Upper lobe of right lung (tissue), 1 donor: Measurements from ENCODE around the gene TBCB. TPM values are rescaled to one million over a fixed set of nuclear protein-coding genes. Genes with fewer than 3 reads are reported as not detected.

ENCODE experiments used
- ATAC-seq: fragments of 200-7000 bp; cut with Tn5 transposase; one replicate; pipeline ENCODE4 v1.9.1; 2020; ENCODE audit warnings: mild to moderate bottlenecking, moderate library complexity
- DNase-seq: peaks from one replicate; pipeline ENCODE4 v3.0.0-alpha.2; 2020
- H3K27ac ChIP-seq: fragments of 200-600 bp; one replicate; pipeline ENCODE4 v1.8.0; 2022
- H3K27me3 ChIP-seq: fragments of 200-600 bp; one replicate; pipeline ENCODE4 v1.8.0; 2022; ENCODE audit warnings: mild to moderate bottlenecking
- H3K36me3 ChIP-seq: fragments of 200-600 bp; one replicate; pipeline ENCODE4 v1.8.0; 2022
- H3K4me1 ChIP-seq: fragments of 200-600 bp; one replicate; pipeline ENCODE4 v1.8.0; 2022
- H3K4me3 ChIP-seq: fragments of 200-600 bp; one replicate; pipeline ENCODE4 v1.8.0; 2022; ENCODE audit warnings: mild to moderate bottlenecking
- H3K9me3 ChIP-seq: fragments of 200-600 bp; one replicate; pipeline ENCODE4 v1.8.0; 2022
- intact Hi-C: fragments of 100-400 bp; cut with DNase I; formaldehyde crosslinking; loops from one replicate; pipeline ENCODE4 v1.11.0; 2022
- total RNA-seq: library from RNA; stranded (reverse); fragmentation: NEBNext Ultra II Directional; extraction: Animal tissue kit (Norgen Biotek cat#: 25700); gene quantifications from one replicate; pipeline ENCODE4 v1.2.1, GENCODE V29; 2021
- TF ChIP-seq, protein P1 (sequence below): fragments of 200-600 bp; IDR thresholded peaks from one replicate; pipeline ENCODE4 v1.8.0; 2022; ENCODE audit warnings: antibody characterized with exemption
- donor health status: DM: no; HTN: yes; CAD: no; lungs with severe emphysema.

The TBCB gene
- total RNA-seq, 1 donor from 2014 or later = 82.2 TPM

DNA sequence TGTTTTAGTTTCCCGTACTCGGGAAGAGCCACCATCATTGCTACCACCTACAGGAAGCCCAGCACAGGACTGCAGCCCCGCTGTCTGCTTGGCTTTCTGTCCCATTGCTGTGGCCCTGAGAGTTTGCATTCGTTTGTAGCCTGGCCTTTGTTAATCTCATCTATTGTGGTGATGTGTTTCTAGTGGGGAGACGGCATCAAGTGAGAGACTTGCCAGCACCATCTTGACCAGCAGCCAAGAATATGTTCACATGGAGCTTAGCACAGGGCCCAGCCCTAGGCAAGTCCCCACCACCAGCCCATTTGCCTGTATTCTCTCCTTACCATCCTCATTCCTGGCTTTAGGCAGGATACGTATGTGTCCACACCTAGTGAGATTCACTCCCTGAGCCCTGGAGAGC, 21.6 kb upstream of the TBCB start:
- Histone ChIP-seq H3K27ac (no peak overlapping the region), H3K9me3 (no peaks in the 10 kb centered on the region), H3K4me3 (no peak overlapping the region), H3K4me1 (no peaks in the 10 kb centered on the region), H3K27me3 (no peaks in the 10 kb centered on the region), H3K36me3 (no peaks in the 10 kb centered on the region)
- DNase-seq (no peak), ATAC-seq (no peak)
- intact Hi-C loops = no loop called here
- TF ChIP-seq, protein P1, sequence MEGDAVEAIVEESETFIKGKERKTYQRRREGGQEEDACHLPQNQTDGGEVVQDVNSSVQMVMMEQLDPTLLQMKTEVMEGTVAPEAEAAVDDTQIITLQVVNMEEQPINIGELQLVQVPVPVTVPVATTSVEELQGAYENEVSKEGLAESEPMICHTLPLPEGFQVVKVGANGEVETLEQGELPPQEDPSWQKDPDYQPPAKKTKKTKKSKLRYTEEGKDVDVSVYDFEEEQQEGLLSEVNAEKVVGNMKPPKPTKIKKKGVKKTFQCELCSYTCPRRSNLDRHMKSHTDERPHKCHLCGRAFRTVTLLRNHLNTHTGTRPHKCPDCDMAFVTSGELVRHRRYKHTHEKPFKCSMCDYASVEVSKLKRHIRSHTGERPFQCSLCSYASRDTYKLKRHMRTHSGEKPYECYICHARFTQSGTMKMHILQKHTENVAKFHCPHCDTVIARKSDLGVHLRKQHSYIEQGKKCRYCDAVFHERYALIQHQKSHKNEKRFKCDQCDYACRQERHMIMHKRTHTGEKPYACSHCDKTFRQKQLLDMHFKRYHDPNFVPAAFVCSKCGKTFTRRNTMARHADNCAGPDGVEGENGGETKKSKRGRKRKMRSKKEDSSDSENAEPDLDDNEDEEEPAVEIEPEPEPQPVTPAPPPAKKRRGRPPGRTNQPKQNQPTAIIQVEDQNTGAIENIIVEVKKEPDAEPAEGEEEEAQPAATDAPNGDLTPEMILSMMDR = no peak

DNA sequence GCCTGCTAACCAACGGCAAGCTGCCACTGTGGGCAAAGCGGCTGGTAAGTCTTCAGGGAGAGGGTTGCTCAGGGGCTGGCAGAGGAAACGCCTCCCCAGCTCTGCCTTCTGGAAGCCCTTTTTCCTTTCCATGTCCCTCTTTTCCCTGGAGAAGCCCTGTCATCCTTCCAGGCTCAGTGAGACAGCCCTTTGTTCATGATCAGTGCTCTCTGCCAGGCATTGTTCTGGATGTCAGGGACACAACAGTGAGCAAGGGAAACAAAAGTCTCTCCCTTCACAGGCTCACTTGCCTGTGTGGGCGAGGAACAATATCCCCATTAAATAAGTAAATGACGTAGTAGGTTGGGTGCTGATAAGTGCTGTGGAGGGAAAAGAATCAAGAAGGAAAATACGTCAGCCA, 18.2 kb upstream of the TBCB start:
- Histone ChIP-seq H3K4me3 (no peak overlapping the region), H3K4me1 (no peaks in the 10 kb centered on the region), H3K27me3 (no peaks in the 10 kb centered on the region), H3K27ac (no peak overlapping the region), H3K9me3 (no peaks in the 10 kb centered on the region), H3K36me3 (no peaks in the 10 kb centered on the region)
- ATAC-seq = no peak
- intact Hi-C loops = no loop called here
- TF ChIP-seq, protein P1 = no peak
- no peak for DNase-seq

DNA sequence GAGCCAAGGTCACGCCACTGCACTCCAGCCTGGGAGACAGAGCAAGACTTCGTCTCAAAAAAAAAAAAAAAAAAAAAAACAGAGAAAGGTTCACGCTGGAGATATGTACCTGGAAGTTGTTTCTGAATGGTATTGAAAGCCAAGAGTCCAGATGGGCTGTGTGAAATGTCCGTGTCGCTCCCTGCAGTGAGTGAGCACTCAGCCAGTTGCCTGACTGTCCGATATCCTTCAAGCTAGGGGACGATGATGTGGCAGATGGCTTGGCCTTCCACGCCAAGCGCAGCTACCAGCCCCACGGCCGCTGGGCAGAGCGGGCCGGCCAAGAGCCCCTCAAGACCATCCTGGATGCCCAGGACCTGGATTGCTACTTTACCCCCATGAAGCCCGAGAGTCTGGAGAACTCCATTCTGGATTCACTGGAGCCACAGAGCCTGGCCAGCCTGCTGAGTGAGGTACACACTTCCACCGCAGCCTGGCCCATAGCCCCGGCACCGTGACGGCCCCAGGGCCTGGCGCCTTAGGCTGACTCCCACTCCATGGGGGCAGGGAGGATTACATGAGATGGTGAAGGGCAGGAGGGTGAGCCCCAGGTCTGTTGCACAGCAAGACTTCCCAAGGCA, 16.0 kb upstream of the TBCB start:
- no peak overlapping the region for H3K4me3 ChIP-seq
- no peaks in the 10 kb centered on the region for H3K36me3 ChIP-seq
- H3K9me3 ChIP-seq = no peaks in the 10 kb centered on the region
- no peak for DNase-seq
- H3K27me3 ChIP-seq = no peaks in the 10 kb centered on the region
- TF ChIP-seq, protein P1 = no peak
- no peak for ATAC-seq
- H3K4me1 ChIP-seq = no peaks in the 10 kb centered on the region
- intact Hi-C loops = no loop called here
- no peak overlapping the region for H3K27ac ChIP-seq

DNA sequence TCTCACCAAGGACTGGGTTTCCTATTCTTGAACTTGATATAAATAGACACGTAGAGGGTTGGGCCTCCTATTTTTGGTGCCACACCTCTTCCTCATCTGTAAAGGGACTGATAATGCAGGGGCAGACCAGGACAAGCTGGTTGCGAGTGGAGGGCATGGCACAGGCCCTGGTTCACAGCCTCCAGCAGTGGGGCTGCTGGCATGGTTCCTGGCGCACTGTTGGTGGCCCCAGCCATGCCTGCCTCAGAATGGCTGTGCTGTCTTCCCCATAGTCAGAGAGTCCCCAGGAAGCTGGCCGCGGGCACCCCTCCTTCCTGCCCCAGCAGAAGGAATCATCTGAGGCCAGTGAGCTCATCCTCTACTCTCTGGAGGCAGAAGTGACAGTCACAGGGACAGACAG, 14.8 kb upstream of the TBCB start:
- intact Hi-C loops = no loop called here
- H3K9me3 ChIP-seq = no peaks in the 10 kb centered on the region
- no peaks in the 10 kb centered on the region for H3K36me3 ChIP-seq
- no peak overlapping the region for H3K4me3 ChIP-seq
- DNase-seq = no peak
- no peaks in the 10 kb centered on the region for H3K4me1 ChIP-seq
- no peaks in the 10 kb centered on the region for H3K27me3 ChIP-seq
- H3K27ac ChIP-seq = no peak overlapping the region
- TF ChIP-seq, protein P1 = no peak
- ATAC-seq = no peak

DNA sequence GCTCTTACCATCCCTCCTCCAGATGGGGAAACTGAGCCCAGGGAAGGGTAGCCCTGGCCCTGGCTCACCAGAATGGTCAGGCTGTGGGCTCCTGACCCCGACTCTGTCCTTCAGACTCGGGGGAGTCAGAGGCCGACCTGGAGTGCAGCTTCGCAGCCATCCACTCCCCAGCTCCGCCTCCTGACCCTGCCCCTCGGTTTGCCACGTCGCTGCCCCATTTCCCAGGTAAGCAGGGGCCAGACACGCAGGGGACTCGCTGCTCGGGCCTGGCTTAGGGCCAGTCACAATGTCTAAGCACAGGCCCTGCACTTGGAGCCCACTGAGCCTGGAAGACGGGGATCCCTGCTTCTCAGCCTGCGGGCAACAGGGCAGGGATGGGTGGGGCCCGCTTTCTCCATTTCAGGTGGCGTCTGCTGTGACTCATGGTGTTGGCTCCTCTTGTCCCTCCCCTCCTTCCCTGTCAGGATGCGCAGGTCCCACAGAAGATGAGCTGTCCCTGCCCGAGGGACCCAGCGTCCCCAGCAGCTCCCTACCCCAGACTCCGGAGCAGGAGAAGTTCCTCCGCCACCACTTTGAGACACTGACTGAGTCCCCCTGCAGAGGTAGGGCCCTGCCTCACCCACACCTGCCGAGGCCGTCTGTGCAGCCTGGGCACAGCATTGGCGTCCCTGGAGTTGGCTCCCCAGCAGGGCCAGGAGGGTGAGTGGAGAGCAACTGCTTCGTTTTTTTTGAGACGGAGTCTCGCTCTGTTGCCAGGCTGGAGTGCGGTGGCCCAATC, 13.5 kb upstream of the TBCB start:
- intact Hi-C loops = no loop called here
- no peaks in the 10 kb centered on the region for H3K4me1 ChIP-seq
- ATAC-seq = no peak
- H3K4me3 ChIP-seq = no peak overlapping the region
- H3K36me3 ChIP-seq = no peaks in the 10 kb centered on the region
- H3K9me3 ChIP-seq = no peaks in the 10 kb centered on the region
- TF ChIP-seq, protein P1 = no peak
- no peaks in the 10 kb centered on the region for H3K27me3 ChIP-seq
- no peak overlapping the region for H3K27ac ChIP-seq
- DNase-seq = no peak
